PC-9 (cell line): ENCODE results near the gene SERP1. TPM values are rescaled to one million over a fixed set of nuclear protein-coding genes. Genes with fewer than 3 reads are reported as not detected.

Source experiments
- BruUV-seq: library from RNA; stranded (reverse); fragments of 400-500 nt; replicated peaks from 2 replicates; lab custom pipeline; 2021; lab: Mats Ljungman, UMichigan
- CTCF ChIA-PET: fragments of 300-600 bp; sonication (Branson Sonifier 250); formaldehyde crosslinking; loops from one replicate; lab custom pipeline; 2022; ENCODE audit warnings: antibody characterized with exemption; lab: Charles Lee
- POLR2A ChIA-PET: fragments of 300-600 bp; sonication (Branson Sonifier 250); formaldehyde crosslinking; loops from one replicate; lab custom pipeline; 2022; ENCODE audit warnings: antibody characterized with exemption; ENCODE audit not compliant: unreplicated experiment; lab: Charles Lee
- DNase-seq, 2 experiments: peaks; one replicate each; pipeline versions ENCODE4 v3.0.0 to v3.0.0-alpha.2; 2015 to 2022; ENCODE audit warnings: mixed read lengths in 1 of 2
- H2AFZ ChIP-seq: fragments of 200-600 bp; sonication (generic); 2 replicates; pipeline ENCODE4 v1.8.1; 2017; ENCODE audit warnings: antibody characterized with exemption
- H3F3A ChIP-seq: fragments of 200-600 bp; sonication (generic); 2 replicates; pipeline ENCODE4 v1.8.1; 2017; ENCODE audit warnings: antibody characterized with exemption, mild to moderate bottlenecking, low read depth; ENCODE audit not compliant: insufficient read depth
- H3K27ac ChIP-seq: fragments of 200-600 bp; sonication (generic); 2 replicates; pipeline ENCODE4 v1.6.1; 2016; ENCODE audit warnings: mixed run types
- H3K27me3 ChIP-seq: fragments of 200-600 bp; sonication (generic); 2 replicates; pipeline ENCODE4 v1.6.1; 2016; ENCODE audit warnings: low read depth, mixed run types; ENCODE audit not compliant: insufficient read depth
- H3K36me3 ChIP-seq: fragments of 200-600 bp; sonication (generic); 2 replicates; pipeline ENCODE4 v1.6.1; 2016; ENCODE audit warnings: low read depth, mixed run types
- H3K4me1 ChIP-seq: fragments of 200-600 bp; sonication (generic); replicated peaks from 2 replicates; pipeline ENCODE4 v1.6.1; 2016; ENCODE audit warnings: mixed run types; ENCODE audit not compliant: insufficient read depth
- H3K4me2 ChIP-seq: fragments of 200-600 bp; sonication (generic); 2 replicates; pipeline ENCODE4 v1.6.1; 2017; ENCODE audit warnings: mixed run types
- H3K4me3 ChIP-seq: fragments of 200-600 bp; sonication (generic); 2 replicates; pipeline ENCODE4 v1.6.1; 2016; ENCODE audit warnings: mixed run types
- H3K79me2 ChIP-seq: fragments of 200-600 bp; sonication (generic); 2 replicates; pipeline ENCODE4 v1.6.1; 2017; ENCODE audit warnings: low read depth, mixed run types
- H3K9me2 ChIP-seq: fragments of 200-600 bp; sonication (generic); 2 replicates; pipeline ENCODE4 v1.8.1; 2017; ENCODE audit warnings: mild to moderate bottlenecking; ENCODE audit not compliant: insufficient read depth
- H3K9me3 ChIP-seq: fragments of 200-600 bp; sonication (generic); 2 replicates; pipeline ENCODE4 v1.8.1; 2016; ENCODE audit warnings: low read depth; ENCODE audit not compliant: insufficient read depth
- H4K20me1 ChIP-seq: fragments of 200-600 bp; sonication (generic); 2 replicates; pipeline ENCODE4 v1.8.1; 2017; ENCODE audit not compliant: insufficient read depth
- CTCF ChIP-seq: fragments of 200-600 bp; sonication (generic); conservative IDR thresholded peaks from 2 replicates; pipeline ENCODE4 v1.6.1; 2017; ENCODE audit warnings: mixed run types, antibody characterized with exemption, mild to moderate bottlenecking, moderate library complexity
- EZH2 ChIP-seq: fragments of 200-600 bp; sonication (generic); IDR thresholded peaks from 2 replicates; pipeline ENCODE4 v1.8.0; 2017; ENCODE audit warnings: antibody characterized with exemption, low read depth
- intact Hi-C: fragments of 100-400 bp; cut with micrococcal nuclease; formaldehyde crosslinking; loops from one replicate; pipeline ENCODE4 v1.10.0; 2022; ENCODE audit not compliant: unreplicated experiment
- total RNA-seq: library from RNA; stranded (reverse); gene quantifications from 2 replicates; pipeline ENCODE4 v1.2.3, GENCODE V29; 2021

SERP1 gene
- total RNA-seq, 1 experiment from 2014 or later = 106 TPM

DNA sequence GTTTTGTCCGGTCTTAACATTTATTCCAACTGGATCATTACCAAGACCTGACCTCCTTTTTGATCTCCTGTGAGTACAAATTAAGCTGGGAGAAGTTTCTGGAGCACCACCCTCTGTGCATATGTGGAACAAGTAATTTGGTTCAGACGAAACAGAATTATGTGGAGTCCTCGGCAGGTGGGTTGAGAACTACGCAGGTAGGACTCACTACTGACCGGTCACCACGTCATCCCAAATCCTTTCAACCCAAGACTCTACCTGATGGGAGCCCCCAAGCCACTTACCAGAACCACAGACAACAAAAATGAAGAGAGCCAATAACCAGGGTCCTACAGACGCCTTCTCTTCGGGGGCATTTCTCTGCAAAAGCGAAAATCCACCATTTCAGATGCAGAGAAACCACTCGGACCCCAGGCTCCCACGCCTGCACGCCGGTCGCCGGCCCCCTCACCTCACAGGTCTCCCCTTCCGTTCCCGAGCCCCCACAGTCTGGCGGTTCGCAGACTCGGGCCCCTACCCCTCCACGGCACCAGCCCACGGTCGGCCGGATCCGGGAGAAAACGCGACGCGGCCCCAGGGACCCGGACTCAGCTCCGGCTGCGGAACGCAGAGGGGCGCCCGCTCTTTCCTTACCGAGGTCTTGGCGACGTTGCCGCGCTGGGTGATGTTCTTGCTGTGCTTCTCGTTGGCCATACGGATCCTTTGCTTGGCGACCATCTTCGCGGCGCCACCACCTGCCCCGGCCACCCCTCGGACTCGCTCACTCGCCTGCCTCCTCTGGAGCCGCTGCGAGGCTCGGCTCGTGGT, 674 bp downstream of the SERP1 start:
- H3K79me2 ChIP-seq = peaks cover 91% of the 10 kb centered on the region
- peak overlapping the region; percentile 87 for H3K4me2 ChIP-seq
- no peak for TF ChIP-seq EZH2
- no peak for TF ChIP-seq CTCF
- BruUV-seq = TSS peak; percentile 59
- peak in 1 of 2 experiments; percentile 23 for DNase-seq
- H3K9me2 ChIP-seq = no peaks in the 10 kb centered on the region
- H2AFZ ChIP-seq = peak overlapping the region; percentile 78
- ChIA-PET POLR2A (interaction anchor here (0.6 to 0.7 kb wide), 3 partner anchors 57 to 569 kb away, joined by 3 to 5 read pairs (median 3); no protein-coding TSS in a partner anchor), CTCF (no interaction called here)
- H3K4me3 ChIP-seq = peak overlapping the region; percentile 82
- H4K20me1 ChIP-seq = 0 out of 2 replicates have a peak, but pooled peaks cover 13% of the 10 kb centered on the region
- no peaks in the 10 kb centered on the region for H3K9me3 ChIP-seq
- peaks cover 31% of the 10 kb centered on the region for H3F3A ChIP-seq
- H3K36me3 ChIP-seq = peaks cover 27% of the 10 kb centered on the region
- intact Hi-C loops = loop anchor here (1.0 to 5.0 kb wide), 7 partner anchors 54 to 576 kb away; partner anchors contain the start of genes ERICH6, SIAH2 and TSC22D2
- no peaks in the 10 kb centered on the region for H3K27me3 ChIP-seq
- H3K4me1 ChIP-seq = peaks cover 27% of the 10 kb centered on the region
- H3K27ac ChIP-seq = peak overlapping the region; percentile 93

GRCh38 chr3:150544726-150545125, 1.6 kb downstream of the SERP1 start:
- Histone ChIP-seq H3K4me2 (peak overlapping the region; percentile 87), H3K36me3 (peaks cover 24% of the 10 kb centered on the region), H3K4me1 (peaks cover 27% of the 10 kb centered on the region), H2AFZ (no peak overlapping the region), H3F3A (peaks cover 30% of the 10 kb centered on the region), H4K20me1 (0 out of 2 replicates have a peak, but pooled peaks cover 13% of the 10 kb centered on the region), H3K9me2 (no peaks in the 10 kb centered on the region), H3K27ac (peak overlapping the region; percentile 93), H3K79me2 (peaks cover 82% of the 10 kb centered on the region), H3K9me3 (no peaks in the 10 kb centered on the region), H3K4me3 (peak overlapping the region; percentile 82), H3K27me3 (no peaks in the 10 kb centered on the region)
- no TSS peak for BruUV-seq
- POLR2A ChIA-PET = interaction anchor here (0.5 to 0.7 kb wide), 4 partner anchors 58 to 294 kb away, joined by 3 to 12 read pairs (median 4); no protein-coding TSS in a partner anchor
- peak in 1 of 2 experiments; percentile 37 for DNase-seq
- TF ChIP-seq CTCF (no peak), EZH2 (no peak)
- intact Hi-C loops = loop anchor here (1.0 to 5.0 kb wide), 6 partner anchors 137 to 575 kb away; partner anchors contain the start of genes ERICH6, SIAH2 and TSC22D2
- CTCF ChIA-PET = interaction anchor here (0.7 kb wide), 2 partner anchors 138 to 256 kb away, joined by 3 read pairs; no protein-coding TSS in a partner anchor

DNA sequence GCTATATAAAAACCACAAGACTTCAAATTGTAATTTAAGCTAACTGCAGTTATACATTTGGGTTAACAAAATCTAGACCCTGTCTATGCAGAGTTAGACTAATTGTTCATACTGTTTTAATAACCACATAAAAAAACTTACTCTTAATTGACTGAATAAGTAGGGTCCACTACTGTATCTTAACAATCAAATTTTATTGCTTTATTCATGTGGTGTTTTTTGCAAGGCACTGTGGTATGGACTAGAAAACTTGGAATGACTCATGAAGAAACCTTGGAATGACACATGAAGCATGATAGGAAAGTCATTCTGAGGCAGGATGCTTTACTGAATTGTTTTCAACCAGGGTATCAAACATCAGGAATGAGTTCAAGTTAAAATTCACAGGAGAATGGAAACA, 2.3 kb downstream of the SERP1 start:
- Histone ChIP-seq H3K79me2 (peaks cover 75% of the 10 kb centered on the region), H3K9me3 (no peaks in the 10 kb centered on the region), H3K4me2 (peak overlapping the region; percentile 87), H4K20me1 (peaks cover 13% of the 10 kb centered on the region; the same call in 1 of the 2 replicates), H3K36me3 (peaks cover 20% of the 10 kb centered on the region), H3K27me3 (no peaks in the 10 kb centered on the region), H3K4me3 (peak overlapping the region; percentile 82; the same call in 1 of the 2 replicates), H3K9me2 (no peaks in the 10 kb centered on the region), H3K27ac (0 out of 2 replicates have a peak overlapping the region, but pooled peaks have one; percentile 93), H3K4me1 (peaks cover 27% of the 10 kb centered on the region), H2AFZ (no peak overlapping the region), H3F3A (peaks cover 35% of the 10 kb centered on the region)
- DNase-seq = peak in 1 of 2 experiments; percentile 37
- intact Hi-C loops = no loop called here
- ChIA-PET CTCF (no interaction called here), POLR2A (interaction anchor here (0.6 kb wide), 1 partner anchor 138 kb away, joined by 3 read pairs; no protein-coding TSS in a partner anchor)
- TF ChIP-seq CTCF (no peak), EZH2 (no peak)
- no TSS peak for BruUV-seq
